ENCODE data around the gene PXT1.

Gene PXT1

GRCh38 chr6:36346486-36347273, 96.0 kb downstream of the PXT1 start:
- DNase-seq (ENCODE audit: low read depth): no peak

GRCh38 chr6:36345681-36346466, 96.8 kb downstream of the PXT1 start:
- DNase-seq (ENCODE audit: low read depth): no peak

GRCh38 chr6:36343109-36343680, 99.5 kb downstream of the PXT1 start:
- DNase-seq (ENCODE audit: low read depth): no peak

GRCh38 chr6:36340618-36341454, 101.8 kb downstream of the PXT1 start:
- DNase-seq (ENCODE audit: low read depth): no peak

Measured in HS-27A (cell line).